ENCODE measurements around the gene CSF3R.

Gene CSF3R

GRCh38 chr1:36455386-36455785, 27.3 kb downstream of the CSF3R start:
- no peak for DNase-seq

GRCh38 chr1:36453600-36454388, 28.9 kb downstream of the CSF3R start:
- no peak for DNase-seq

- DNase-seq: no peak
Measured at GRCh38 chr1:36453051-36453450, 29.7 kb downstream of the CSF3R start.

- no peak for DNase-seq
Measured at GRCh38 chr1:36450919-36451305, 31.8 kb downstream of the CSF3R start.

- peak; percentile 79 for DNase-seq
Measured at GRCh38 chr1:36450270-36450918, 32.3 kb downstream of the CSF3R start, which contains the start of gene OSCP1. Gene OSCP1 (minus strand): TSS chr1:36450451. CDS start chr1:36450369, 82 bp downstream.

- no peak for DNase-seq
Measured at GRCh38 chr1:36448530-36449056, 34.1 kb downstream of the CSF3R start.

- no peak for DNase-seq
Measured at GRCh38 chr1:36447450-36447849, 35.3 kb downstream of the CSF3R start.

- no peak for DNase-seq
Measured at GRCh38 chr1:36446746-36447145, 36.0 kb downstream of the CSF3R start.

- no peak for DNase-seq
Measured at GRCh38 chr1:36446271-36446670, 36.4 kb downstream of the CSF3R start.

- DNase-seq: no peak
Measured at GRCh38 chr1:36443297-36443696, 39.4 kb downstream of the CSF3R start.

- DNase-seq: no peak
Measured at GRCh38 chr1:36442337-36442736, 40.4 kb downstream of the CSF3R start.

GRCh38 chr1:36440646-36441045, 42.1 kb downstream of the CSF3R start:
- DNase-seq: no peak

GRCh38 chr1:36440044-36440443, 42.7 kb downstream of the CSF3R start:
- no peak for DNase-seq

- no peak for DNase-seq
Measured at GRCh38 chr1:36438715-36439114, 44.0 kb downstream of the CSF3R start.

- no peak for DNase-seq
Measured at GRCh38 chr1:36436821-36437220, 45.9 kb downstream of the CSF3R start.

- no peak for DNase-seq
Measured at GRCh38 chr1:36433102-36433501, 49.6 kb downstream of the CSF3R start.

GRCh38 chr1:36432616-36433015, 50.1 kb downstream of the CSF3R start:
- no peak for DNase-seq

- no peak for DNase-seq
Measured at GRCh38 chr1:36425791-36426190, 56.9 kb downstream of the CSF3R start.

GRCh38 chr1:36421649-36422048, 61.1 kb downstream of the CSF3R start:
- no peak for DNase-seq

GRCh38 chr1:36420836-36421317, 61.8 kb downstream of the CSF3R start:
- DNase-seq: peak; percentile 94

GRCh38 chr1:36420409-36420808, 62.3 kb downstream of the CSF3R start:
- no peak for DNase-seq

GRCh38 chr1:36419569-36419968, 63.1 kb downstream of the CSF3R start:
- no peak for DNase-seq

GRCh38 chr1:36419140-36419539, 63.6 kb downstream of the CSF3R start:
- no peak for DNase-seq

GRCh38 chr1:36417931-36418330, 64.8 kb downstream of the CSF3R start:
- no peak for DNase-seq
